Measurements from ENCODE around the gene SHANK1. TPM values are rescaled to one million over a fixed set of nuclear protein-coding genes. Genes with fewer than 3 reads are reported as not detected.

Gene SHANK1
- total RNA-seq, 3 donors from 2014 or later, result 0.59 to 0.98 TPM; not detected in 1

- H3K4me3 ChIP-seq, result peak overlapping the region; percentile 8 to 70 (median 56)
- no peaks in the 10 kb centered on the region for H3K36me3 ChIP-seq
- H3K27me3 ChIP-seq, result peaks cover 9 to 50% of the 10 kb centered on the region in 2 donors
- TF ChIP-seq POLR2A (IDR thresholded peaks at IDR 0.05) (peak; percentile 36), CTCF (IDR thresholded peaks at IDR 0.05) (no peak), POLR2AphosphoS5 (IDR thresholded peaks at IDR 0.05) (peak in 2 of 3 donors; percentile 27 to 61)
- H3K9me3 ChIP-seq, result peaks cover 0 to 12% of the 10 kb centered on the region in 2 donors
- no peaks in the 10 kb centered on the region for H3K4me1 ChIP-seq
- intact Hi-C loops (cut with DNase I; ENCODE audit: low total_unique reads), result no loop called here
- DNase-seq (ENCODE audit: low spot score in 2 of 2), result peak in 1 of 2 donors; percentile 56
- peak overlapping the region; percentile 67 to 74 for H3K27ac ChIP-seq
Observed at GRCh38 chr19:50658441-50659317, 60.9 kb downstream of the SHANK1 start.

GRCh38 chr19:50657712-50658440, 61.7 kb downstream of the SHANK1 start:
- intact Hi-C loops (cut with DNase I; ENCODE audit: low total_unique reads), result no loop called here
- peak; percentile 78 to 98 for DNase-seq (ENCODE audit: low spot score in 2 of 2)
- Histone ChIP-seq H3K9me3 (peaks cover 0 to 12% of the 10 kb centered on the region in 2 donors), H3K36me3 (no peaks in the 10 kb centered on the region), H3K27ac (peak overlapping the region; percentile 67 to 74), H3K4me3 (peak overlapping the region; percentile 8 to 70 (median 56)), H3K27me3 (peaks cover 9 to 55% of the 10 kb centered on the region in 2 donors), H3K4me1 (no peaks in the 10 kb centered on the region)
- TF ChIP-seq POLR2AphosphoS5 (IDR thresholded peaks at IDR 0.05) (no peak), POLR2A (IDR thresholded peaks at IDR 0.05) (no peak), CTCF (IDR thresholded peaks at IDR 0.05) (no peak)

- TF ChIP-seq CTCF (IDR thresholded peaks at IDR 0.05) (no peak), POLR2AphosphoS5 (IDR thresholded peaks at IDR 0.05) (no peak), POLR2A (IDR thresholded peaks at IDR 0.05) (no peak)
- DNase-seq (ENCODE audit: low spot score in 2 of 2), result no peak
- Histone ChIP-seq H3K4me1 (no peaks in the 10 kb centered on the region), H3K27ac (no peak overlapping the region), H3K27me3 (peaks cover 9 to 60% of the 10 kb centered on the region in 2 donors), H3K4me3 (no peak overlapping the region), H3K9me3 (peaks cover 0 to 12% of the 10 kb centered on the region in 2 donors), H3K36me3 (no peaks in the 10 kb centered on the region)
- intact Hi-C loops (cut with DNase I; ENCODE audit: low total_unique reads), result no loop called here
Observed at GRCh38 chr19:50657222-50657669, 62.4 kb downstream of the SHANK1 start.

GRCh38 chr19:50654882-50655281, 64.7 kb downstream of the SHANK1 start:
- H3K27ac ChIP-seq, result no peak overlapping the region
- intact Hi-C loops (cut with DNase I; ENCODE audit: low total_unique reads), result no loop called here
- TF ChIP-seq POLR2A (IDR thresholded peaks at IDR 0.05) (no peak), POLR2AphosphoS5 (IDR thresholded peaks at IDR 0.05) (no peak), CTCF (IDR thresholded peaks at IDR 0.05) (no peak)
- no peak for DNase-seq (ENCODE audit: low spot score in 2 of 2)
- no peak overlapping the region for H3K4me3 ChIP-seq
- H3K27me3 ChIP-seq, result peaks cover 7 to 49% of the 10 kb centered on the region in 2 donors
- H3K9me3 ChIP-seq, result peaks cover 0 to 12% of the 10 kb centered on the region in 2 donors
- no peaks in the 10 kb centered on the region for H3K4me1 ChIP-seq
- no peaks in the 10 kb centered on the region for H3K36me3 ChIP-seq
